Mucosa of descending colon (tissue), 3 donors: Measurements from ENCODE around the gene TECR. TPM values are rescaled to one million over a fixed set of nuclear protein-coding genes. Genes with fewer than 3 reads are reported as not detected.
A peak's percentile ranks its signal among the peaks of the same experiment; 100 is the strongest.

Source experiments
- ATAC-seq: fragments of 200-7000 bp; cut with Tn5 transposase; one replicate; pipeline ENCODE4 v1.9.1; 2020; ENCODE audit warnings: mild to moderate bottlenecking, moderate library complexity
- DNase-seq, 3 donors: peaks; one replicate each; pipeline ENCODE4 v3.0.0-alpha.2; 2020
- H3K36me3 ChIP-seq: fragments of 200-600 bp; one replicate; pipeline ENCODE4 v1.8.0; 2021; ENCODE audit warnings: low read depth, mild to moderate bottlenecking
- H3K4me1 ChIP-seq: fragments of 200-600 bp; one replicate; pipeline ENCODE4 v1.8.0; 2021; ENCODE audit warnings: low read depth, mild to moderate bottlenecking
- H3K4me3 ChIP-seq: fragments of 200-600 bp; one replicate; pipeline ENCODE4 v1.8.0; 2021; ENCODE audit warnings: mild to moderate bottlenecking
- H3K9me3 ChIP-seq: fragments of 200-600 bp; one replicate; pipeline ENCODE4 v1.8.0; 2021; ENCODE audit warnings: mild to moderate bottlenecking
- intact Hi-C, 2 donors: fragments of 100-400 bp; cut with DNase I in 1 of 2; cut with micrococcal nuclease in 1 of 2; formaldehyde crosslinking; loops; one replicate each; pipeline versions ENCODE4 v1.11.0 to v1.11.1; 2022; cut with DNase I, micrococcal nuclease
- total RNA-seq, 3 donors: library from RNA; stranded (reverse); fragmentation: NEBNext Ultra II Directional in 2 of 3; extraction: Animal tissue kit (Norgen Biotek cat#: 25700) in 2 of 3; gene quantifications; one replicate each; pipeline versions ENCODE4 v1.2.1 to v1.2.4, GENCODE V29; 2021 to 2023
- TF ChIP-seq, protein P1 (sequence below): fragments of 200-600 bp; IDR thresholded peaks from one replicate; pipeline ENCODE4 v1.8.0; 2022; ENCODE audit warnings: antibody characterized with exemption, mild to moderate bottlenecking
- donor health status: DM: no; HTN: no; CAD: no; lungs with moderate emphysema.
- donor health status: DM: no; HTN: no; CAD: no.
- donor health status: DM: no; HTN: yes; CAD: no.

TECR gene
- total RNA-seq, 3 donors from 2014 or later = 94.4 to 155 (median 141) TPM

- Histone ChIP-seq H3K4me1 (peaks cover 7% of the 10 kb centered on the region), H3K9me3 (no peaks in the 10 kb centered on the region), H3K4me3 (no peak overlapping the region), H3K36me3 (peaks cover 6% of the 10 kb centered on the region)
- no peak for DNase-seq
- intact Hi-C loops = no loop called here
- TF ChIP-seq, protein P1, sequence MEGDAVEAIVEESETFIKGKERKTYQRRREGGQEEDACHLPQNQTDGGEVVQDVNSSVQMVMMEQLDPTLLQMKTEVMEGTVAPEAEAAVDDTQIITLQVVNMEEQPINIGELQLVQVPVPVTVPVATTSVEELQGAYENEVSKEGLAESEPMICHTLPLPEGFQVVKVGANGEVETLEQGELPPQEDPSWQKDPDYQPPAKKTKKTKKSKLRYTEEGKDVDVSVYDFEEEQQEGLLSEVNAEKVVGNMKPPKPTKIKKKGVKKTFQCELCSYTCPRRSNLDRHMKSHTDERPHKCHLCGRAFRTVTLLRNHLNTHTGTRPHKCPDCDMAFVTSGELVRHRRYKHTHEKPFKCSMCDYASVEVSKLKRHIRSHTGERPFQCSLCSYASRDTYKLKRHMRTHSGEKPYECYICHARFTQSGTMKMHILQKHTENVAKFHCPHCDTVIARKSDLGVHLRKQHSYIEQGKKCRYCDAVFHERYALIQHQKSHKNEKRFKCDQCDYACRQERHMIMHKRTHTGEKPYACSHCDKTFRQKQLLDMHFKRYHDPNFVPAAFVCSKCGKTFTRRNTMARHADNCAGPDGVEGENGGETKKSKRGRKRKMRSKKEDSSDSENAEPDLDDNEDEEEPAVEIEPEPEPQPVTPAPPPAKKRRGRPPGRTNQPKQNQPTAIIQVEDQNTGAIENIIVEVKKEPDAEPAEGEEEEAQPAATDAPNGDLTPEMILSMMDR = no peak
- no peak for ATAC-seq
Observed at GRCh38 chr19:14526423-14526822, 3.0 kb upstream of the TECR start.

DNA sequence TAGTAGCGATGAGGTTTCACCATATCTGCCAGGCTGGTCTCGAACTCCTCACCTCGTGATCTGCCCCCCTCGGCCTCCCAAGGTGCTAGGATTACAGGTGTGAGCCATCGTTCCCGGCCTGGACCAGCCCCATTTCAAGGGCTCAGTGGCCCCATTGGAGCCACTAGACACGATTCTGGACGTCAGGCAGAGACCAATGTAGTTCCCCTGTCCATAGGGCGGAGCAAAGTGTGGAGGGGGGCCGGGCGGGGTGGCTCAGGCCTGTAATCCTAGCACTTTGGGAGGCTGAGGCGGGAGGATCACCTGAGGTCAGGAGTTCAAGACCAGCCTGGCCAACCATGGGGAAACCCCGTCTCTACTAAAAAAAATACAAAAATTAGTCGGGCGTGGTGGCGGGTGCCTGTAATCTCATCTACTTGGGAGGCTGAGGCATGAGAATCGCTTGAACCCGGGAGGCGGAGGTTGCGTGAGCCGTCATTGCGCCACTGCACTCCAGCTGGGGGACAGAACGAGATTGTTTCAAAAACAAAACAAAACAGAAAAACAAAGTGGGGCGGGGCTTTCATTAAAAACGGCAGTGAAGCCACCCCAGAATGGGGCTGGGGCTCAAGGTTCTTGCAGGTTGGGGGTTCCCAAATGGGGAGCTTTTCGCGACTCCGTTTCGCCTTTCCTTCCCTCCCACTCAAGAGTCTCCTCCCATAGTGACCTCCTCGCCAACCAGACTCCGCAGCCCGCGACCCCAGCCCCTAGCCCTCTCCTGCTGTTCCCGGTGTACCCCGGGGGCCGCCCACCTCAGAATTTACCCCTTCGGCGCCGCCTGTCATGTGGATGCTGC, 758 bp upstream of the TECR start:
- TF ChIP-seq, protein P1 = no peak
- no peaks in the 10 kb centered on the region for H3K9me3 ChIP-seq
- H3K4me1 ChIP-seq = peaks cover 7% of the 10 kb centered on the region
- peak overlapping the region; percentile 49 for H3K4me3 ChIP-seq
- peak in 2 of 3 donors; percentile 58 to 68 for DNase-seq
- intact Hi-C loops = no loop called here
- ATAC-seq = no peak
- peaks cover 6% of the 10 kb centered on the region for H3K36me3 ChIP-seq

- peak in 2 of 3 donors; percentile 82 to 85 for DNase-seq
- peak; percentile 34 for ATAC-seq
- Histone ChIP-seq H3K4me1 (peaks cover 7% of the 10 kb centered on the region), H3K9me3 (no peaks in the 10 kb centered on the region), H3K36me3 (peaks cover 6% of the 10 kb centered on the region), H3K4me3 (peak overlapping the region; percentile 49)
- intact Hi-C loops = no loop called here
- TF ChIP-seq, protein P1 = no peak
Observed at GRCh38 chr19:14530005-14530348, 583 bp downstream of the TECR start.

DNA sequence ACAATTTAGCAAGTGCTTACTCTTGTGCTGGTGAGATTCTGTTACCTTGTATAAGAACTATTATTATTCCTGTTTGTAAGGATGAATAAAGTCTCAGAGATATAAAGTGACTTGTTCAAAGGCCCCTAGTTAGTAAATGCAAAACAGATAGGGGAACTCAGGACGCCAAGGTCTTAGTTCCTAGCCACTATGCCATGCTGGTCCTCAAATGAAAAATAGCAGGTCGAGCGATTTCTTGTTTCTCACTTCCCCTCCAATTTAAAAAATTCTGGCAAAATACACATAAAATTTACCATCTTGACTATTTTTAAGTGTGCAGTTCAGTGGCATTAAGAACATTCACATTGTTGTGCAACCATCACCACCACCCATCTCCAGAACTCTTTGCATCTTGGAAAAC, 1.1 kb downstream of the TECR start:
- Histone ChIP-seq H3K4me3 (no peak overlapping the region), H3K36me3 (peaks cover 6% of the 10 kb centered on the region), H3K4me1 (peaks cover 7% of the 10 kb centered on the region), H3K9me3 (no peaks in the 10 kb centered on the region)
- TF ChIP-seq, protein P1 = no peak
- ATAC-seq (no peak), DNase-seq (no peak)
- intact Hi-C loops = no loop called here

DNA sequence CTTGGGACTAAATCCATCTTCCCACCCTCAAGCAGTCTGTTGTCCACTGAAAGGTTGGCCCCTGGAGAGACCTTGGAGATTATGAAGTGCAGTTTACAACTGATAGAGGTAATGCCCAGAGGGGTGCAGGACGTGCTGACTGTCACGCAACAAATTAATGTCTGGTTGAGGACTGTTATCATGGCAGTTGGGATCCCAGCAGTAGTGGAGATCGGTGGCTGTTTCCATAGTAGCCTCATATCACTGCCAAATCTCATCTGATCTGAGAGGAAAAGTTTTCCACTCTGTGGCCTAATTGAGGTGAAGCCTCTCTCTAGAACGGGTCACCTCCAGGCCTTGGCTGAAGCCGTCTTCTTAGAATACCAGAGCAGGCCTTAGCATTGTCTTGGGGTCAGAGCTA, 4.1 kb downstream of the TECR start:
- no peak for DNase-seq
- TF ChIP-seq, protein P1 = no peak
- H3K9me3 ChIP-seq = no peaks in the 10 kb centered on the region
- H3K4me1 ChIP-seq = peaks cover 14% of the 10 kb centered on the region
- peaks cover 6% of the 10 kb centered on the region for H3K36me3 ChIP-seq
- no peak for ATAC-seq
- intact Hi-C loops = no loop called here
- no peak overlapping the region for H3K4me3 ChIP-seq
